COLO829 (cell line): Measurements from ENCODE around the gene POLR2I.
"Not testable (repeated sequence)": the region's sequence is repeated elsewhere in the genome, so short reads cannot be mapped to it uniquely, and the experiment has no call there.

ENCODE experiments used
- DNase-seq: peaks from one replicate; pipeline ENCODE4 v3.0.0; 2012; ENCODE audit warnings: low spot score

POLR2I gene

DNA sequence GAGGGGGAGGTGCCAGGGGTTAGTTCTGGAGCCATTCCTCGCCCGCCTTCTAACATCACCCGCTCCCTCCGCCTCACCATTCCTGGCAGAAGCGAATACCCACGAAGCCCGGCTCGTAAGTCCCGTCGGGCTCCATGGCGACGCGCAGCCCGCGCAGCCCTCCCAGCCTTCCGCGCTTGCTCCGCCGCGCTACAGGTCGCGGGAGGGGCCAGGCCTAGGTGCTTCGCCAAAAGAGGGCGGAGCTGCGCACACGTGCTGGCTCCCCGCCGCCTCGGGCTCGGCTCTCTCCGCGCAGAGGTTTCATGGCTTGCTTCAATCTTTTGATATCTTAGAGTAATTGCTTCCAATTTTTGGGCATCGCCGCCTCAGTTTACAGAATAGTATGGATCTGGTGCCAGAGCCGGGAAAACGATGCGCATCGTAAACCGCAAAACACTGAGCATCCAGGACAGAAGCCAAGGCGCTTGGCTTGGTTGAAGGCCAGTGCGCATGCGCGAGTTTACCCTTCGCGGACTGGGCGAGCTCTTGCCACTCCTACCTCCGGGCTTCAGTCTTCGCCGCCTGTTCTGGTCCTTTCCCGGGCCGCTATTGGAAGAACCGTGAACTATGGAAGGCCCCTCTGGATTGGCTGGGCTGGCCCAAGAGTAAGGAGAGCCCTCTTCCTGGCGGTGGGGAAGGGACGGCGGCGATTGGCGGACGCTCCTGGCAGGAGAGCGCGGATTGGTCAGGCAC is at the start of gene POLR2I:
TSS of gene POLR2I (minus strand) at position 155 of the 732 bp plus-strand sequence. CDS start at position 136, 19 bp downstream.
- peak; percentile 97 for DNase-seq

DNA sequence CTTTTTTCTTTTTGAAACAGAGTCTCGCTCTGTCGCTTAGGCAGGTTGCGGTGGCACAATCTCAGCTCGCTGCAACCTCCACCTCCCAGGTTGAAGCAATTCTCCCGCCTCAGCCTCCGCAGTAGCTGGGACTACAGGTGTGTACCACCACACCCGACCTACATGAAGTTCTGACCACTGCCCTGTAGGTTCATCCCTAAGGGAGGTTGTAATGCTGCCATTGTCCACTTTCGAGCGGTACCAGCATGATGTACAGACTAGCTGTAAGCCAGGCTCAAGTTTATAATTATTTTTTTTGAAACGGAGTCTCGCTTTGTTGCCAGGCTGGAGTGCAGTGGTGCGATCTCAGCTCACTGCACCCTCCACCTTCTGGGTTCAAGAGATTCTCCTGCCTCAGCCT is 49.1 kb upstream of the POLR2I start:
- DNase-seq: no peak

DNA sequence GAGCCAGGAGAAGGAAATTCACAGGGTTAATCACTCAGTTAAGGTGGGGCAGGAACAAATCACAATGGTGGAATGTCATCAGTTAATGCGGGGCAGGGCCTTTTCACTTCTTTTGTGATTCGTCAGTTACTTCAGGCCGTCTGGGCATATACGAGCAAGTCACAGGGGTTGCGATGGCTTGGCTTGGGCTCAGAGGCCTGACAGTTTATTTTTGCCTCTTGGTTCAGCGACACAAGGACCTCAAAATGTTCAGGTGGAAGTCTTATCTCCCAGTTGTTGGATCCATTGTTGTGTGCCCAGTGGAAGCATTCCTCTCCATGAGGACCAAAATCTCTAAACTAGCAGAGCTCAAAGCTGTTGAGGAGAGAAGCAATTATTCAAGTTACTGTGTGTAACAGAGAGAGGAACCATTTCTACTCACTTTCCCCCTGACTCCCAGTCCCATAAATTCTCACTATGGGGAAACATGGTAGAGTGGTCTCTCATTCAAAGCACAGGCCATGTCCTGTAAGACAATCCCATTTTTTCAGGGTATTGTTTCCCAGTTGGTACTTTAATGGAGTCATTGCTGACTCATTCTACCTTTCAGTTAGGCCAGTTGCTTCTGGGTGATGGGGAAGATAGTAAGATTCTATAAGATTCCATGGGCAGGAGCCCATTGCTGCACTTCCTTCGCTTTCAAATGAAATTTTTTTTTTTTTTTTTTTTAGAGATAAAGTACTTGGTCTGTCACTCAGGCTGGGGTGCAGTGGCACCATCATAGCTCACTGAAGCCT is 46.3 kb upstream of the POLR2I start:
- no peak for DNase-seq

DNA sequence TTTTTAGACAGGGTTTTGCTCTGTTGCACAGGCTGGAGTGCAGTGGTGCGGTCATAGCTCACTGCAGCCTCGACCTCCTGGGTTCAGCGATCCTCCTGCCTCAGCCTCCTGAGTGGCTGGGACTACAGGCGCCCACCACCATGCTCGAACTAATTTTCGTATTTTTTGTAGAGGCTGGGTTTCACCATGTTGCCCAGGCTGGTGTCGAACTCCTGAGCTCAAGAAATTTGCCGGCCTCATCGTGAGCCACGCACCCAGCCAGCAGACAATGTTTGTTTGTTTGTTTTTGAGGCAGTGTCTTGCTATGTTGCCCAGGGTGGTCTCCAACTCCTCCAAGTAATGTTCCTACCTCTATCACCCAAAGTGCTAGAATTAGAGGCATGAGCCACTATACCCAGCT is 38.5 kb upstream of the POLR2I start:
- no peak for DNase-seq

DNA sequence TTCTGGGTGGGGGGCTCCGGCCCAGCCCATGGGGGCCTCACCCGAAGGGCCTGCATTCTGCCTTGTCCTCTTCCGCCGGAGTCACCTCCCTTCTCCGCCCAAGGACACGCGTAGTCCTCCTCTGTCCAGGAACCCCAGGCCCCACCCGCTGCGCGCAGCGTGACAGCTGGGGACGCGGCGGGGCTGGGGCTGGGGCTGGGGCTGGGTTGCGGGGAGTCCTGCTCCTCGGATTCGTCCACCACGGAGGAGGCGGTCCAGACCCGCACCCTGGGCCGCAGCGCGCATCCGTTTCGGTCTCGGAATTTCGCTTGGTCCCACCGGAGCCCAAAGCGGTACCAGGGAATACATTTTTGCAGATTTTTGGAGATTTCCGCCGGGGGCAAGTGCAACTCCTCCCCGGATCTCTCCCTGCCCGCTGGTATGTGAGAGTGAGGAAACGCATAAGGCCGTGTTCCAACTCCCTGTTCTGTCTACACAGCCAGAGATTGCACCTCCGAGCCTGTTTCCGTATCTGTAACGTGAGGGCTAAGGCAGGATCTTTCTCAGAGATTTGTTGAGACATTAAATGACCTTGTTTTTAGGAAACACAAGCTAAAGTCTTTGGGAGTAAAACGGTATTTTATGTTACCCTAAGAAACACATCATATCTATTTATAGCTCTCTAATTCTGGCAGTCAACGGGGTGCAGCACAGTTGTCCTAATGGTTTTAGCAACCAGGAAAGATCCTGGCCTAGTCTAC is 37.8 kb upstream of the POLR2I start, which contains the start of gene COX7A1:
TSS of gene COX7A1 (minus strand) at position 96 of the 740 bp plus-strand sequence. CDS start at position 56, 40 bp downstream.
- DNase-seq: no peak

DNA sequence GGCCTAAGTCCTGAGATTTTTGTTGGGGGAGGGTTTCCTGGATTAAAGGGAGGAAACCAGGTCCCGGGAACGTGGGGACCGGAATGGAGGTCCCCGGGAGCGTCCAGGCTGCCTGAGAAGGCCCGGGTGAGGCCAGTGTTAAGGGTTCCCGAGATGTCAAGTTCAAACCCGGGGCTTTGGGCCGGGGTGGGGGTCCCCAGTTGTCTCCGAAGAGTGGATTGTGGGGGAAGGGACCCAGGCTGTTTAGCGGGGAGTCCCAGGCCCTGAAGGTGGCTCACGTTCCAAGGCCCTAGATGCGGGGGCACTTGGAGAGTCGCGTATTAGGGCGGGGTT is 37.3 kb upstream of the POLR2I start:
- DNase-seq: no peak

DNA sequence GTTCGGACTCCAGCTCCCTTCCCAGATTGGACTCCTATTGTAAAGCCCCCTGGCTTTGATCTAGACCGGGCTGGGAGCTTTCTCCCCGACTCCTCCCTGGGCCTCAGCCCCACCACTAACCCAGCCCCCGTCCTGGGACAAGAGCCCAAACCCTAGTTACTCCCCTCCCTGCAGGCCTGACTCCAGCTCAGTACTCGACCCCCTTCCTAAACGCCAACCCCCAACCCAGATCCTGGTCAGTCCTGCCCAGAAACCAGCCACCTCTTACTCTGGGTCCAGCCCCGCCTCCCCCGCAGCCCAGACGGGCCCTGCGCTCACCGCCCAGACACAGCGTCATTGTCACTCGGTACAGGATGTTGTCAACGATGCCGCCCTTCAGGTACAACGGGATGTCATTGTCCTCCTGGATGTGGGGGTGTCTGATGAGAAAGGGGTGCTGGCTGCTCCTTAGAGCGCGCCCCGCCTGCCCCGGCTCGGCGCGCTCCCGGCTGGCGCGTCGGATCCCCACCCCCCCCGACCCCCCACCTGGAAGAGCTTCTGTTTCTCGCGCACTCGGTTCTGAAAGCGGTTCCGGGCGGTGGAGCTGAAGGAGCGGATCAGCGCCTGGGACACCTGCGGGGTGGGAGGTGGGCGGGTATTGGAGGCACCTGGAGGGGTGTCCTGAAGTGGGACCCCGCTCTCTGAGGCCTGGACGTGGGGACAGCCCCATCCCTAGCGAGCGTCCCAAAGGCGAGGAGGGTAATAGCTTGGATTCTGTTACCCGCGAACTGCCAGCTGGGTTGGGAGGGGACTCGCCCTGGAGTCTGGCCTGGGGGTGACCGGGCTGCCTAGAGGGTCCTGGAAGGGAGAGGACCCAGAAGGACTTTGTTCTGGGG is 36.7 kb upstream of the POLR2I start:
- DNase-seq: no peak

DNA sequence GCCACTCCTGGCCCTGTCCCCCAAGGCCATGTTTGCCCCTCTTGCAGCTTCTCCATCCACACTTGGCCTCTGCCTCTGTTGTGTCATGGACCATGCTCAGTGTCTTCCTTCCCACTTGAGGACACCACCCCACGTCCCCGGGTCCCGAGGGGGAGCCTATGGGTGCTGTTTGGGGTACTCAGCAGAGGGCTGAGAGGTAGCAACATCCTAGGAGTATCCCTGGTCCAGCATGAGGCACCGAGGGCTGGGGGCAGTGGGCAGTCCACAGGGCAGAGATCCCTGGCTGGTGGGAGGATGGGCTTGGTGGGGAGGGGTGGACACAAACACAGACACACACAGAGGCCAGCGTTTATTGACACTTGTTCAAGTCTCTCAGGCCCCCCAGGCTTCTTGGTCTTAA is 35.9 kb upstream of the POLR2I start:
- no peak for DNase-seq

DNA sequence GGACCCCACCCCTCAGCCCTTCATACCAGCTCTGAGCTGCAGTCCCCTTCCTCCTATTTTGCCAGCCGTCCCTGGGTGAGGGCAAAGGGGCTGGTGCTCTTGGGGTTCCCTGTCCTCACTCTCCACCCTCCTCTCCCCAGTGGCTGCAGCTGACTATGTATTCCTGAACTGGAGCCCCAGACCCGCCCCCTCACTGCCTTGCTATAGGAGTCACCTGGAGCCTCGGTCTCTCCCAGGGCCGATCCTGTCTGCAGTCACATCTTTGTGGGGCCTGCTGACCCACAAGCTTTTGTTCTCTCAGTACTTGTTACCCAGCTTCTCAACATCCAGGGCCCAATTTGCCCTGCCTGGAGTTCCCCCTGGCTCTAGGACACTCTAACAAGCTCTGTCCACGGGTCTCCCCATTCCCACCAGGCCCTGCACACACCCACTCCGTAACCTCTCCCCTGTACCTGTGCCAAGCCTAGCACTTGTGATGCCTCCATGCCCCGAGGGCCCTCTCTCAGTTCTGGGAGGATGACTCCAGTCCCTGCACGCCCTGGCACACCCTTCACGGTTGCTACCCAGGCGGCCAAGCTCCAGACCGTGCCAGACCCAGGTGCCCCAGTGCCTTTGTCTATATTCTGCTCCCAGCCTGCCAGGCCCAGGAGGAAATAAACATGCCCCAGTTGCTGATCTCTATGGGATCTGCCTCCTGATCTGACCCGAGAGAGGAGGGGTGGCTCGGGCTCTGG is 35.2 kb upstream of the POLR2I start:
- no peak for DNase-seq

DNA sequence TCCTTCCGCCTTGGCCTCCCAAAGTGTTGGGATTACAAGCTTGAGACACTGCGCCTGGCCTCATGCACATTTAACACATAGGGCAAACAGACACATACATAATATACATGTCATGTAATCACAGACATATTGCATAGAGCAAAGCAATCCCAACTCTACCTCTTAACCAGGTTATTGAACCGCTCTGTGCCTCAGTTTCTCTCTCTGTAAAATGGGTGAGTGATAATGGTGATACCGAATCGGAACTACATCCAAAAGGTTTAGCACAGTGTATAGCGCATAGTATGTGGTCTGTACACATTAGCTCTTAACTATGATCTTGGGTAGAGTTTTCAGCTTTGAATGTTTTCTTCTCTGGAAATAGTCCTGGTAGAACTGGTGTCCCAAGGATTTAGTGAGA is 29.9 kb upstream of the POLR2I start:
- DNase-seq: no peak

DNA sequence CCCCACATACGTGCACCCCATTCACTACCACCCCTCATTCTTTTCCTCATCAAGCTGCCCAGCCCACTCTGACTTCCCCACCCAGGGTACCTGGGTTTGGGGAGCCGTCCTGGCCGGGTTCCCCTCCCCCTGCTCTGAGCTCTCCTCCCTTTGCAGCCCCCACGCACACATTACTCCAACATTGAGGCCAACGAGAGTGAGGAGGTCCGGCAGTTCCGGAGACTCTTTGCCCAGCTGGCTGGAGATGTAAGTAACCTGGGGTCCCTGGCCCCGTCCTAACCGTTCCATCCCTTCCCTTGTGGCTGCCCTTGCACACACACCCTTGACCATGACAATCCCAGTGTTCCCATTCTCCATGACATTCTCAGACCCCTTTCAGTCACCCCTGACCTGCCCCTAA is 27.8 kb upstream of the POLR2I start:
- DNase-seq: no peak

DNA sequence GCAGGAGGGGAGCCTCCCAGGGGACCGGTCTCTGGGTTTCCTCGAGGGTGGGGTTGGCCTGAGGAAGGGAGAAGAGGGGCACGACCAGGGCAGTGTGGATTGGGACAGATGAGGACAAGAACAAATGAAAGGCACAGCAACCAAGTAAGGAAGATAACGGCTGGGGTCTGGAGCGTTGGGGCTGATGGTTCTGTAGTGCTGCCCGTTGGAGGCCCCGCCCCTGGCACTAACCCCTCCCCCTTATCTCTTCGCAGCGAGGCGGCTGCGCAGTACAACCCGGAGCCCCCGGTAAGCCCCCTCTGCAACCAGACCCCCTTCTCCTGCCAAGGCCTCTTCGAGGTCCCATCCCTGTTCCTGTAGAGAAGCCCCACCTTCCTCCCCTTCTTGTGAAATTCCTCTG is 27.4 kb upstream of the POLR2I start:
- no peak for DNase-seq

DNA sequence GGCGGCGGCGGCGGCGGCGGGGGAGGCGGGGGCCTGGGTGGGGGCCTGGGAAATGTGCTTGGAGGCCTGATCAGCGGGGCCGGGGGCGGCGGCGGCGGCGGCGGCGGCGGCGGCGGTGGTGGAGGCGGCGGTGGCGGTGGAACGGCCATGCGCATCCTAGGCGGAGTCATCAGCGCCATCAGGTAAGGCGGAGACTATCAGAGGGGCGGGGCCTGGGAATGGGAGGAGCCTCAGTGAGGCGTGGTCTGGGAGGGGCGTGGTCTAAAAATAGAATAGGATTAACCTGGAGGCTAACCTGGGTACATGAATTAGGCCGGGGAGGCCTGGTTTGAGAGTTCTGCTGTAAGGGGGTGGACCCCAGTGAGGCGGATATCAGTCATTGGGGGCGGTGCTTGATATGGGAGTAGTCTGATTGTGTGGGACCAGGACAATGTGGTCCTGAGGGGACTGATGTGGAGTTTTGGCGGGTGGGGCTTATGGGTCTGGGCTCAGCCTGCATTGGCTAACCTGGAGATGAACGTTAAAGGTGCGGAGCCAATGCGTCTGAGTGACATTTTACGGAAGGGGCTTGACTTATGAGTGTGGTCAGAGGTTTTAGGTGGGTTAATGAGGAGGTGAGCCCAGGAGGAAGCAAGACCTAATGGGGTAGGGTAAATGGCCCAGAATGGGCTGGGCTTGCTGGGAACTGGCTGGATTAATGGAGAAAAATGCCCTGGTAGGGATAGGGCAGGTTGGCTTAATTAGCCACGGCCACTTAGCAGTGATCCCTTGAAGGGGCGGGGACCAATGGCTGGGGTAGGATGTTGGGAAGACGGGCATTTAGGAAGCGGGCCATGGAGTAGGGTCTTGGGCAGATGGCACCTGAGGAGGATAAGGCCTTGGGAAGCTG is 26.6 kb upstream of the POLR2I start:
- peak; percentile 93 for DNase-seq

DNA sequence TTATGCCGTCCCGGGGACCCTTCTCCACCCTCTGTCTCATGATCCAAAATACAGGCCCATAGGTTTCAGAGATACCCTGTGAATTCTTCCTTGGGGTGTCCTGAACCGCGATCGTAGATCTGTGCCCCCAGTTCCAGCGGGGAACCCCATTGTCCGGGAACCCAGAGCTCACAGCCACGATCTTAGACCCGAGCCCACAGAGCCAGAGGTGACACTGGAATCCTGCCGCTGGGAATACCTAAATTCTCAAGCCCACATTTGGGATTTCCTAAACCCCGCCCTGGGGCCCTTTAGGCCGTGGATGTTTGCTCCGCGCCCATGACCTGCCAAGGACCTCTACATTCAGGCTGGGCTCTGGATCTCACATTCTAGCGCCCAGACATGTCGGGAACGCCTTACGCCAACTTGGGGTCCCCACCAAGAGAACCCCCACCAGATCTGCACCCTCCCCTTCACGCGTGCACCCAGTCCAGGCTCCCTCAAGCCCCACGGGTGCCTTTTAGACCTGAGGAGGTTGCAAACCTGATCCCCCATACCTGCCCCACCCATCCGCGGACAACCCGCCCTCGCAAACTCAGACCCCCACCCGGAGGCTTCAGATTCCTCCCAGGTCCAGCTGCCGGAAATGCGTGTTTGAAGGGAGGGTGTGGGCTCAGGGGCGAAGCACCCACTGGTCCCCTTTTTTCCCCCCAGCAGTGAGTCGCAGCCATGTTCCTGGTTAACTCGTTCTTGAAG is 25.8 kb upstream of the POLR2I start:
- peak; percentile 24 for DNase-seq

DNA sequence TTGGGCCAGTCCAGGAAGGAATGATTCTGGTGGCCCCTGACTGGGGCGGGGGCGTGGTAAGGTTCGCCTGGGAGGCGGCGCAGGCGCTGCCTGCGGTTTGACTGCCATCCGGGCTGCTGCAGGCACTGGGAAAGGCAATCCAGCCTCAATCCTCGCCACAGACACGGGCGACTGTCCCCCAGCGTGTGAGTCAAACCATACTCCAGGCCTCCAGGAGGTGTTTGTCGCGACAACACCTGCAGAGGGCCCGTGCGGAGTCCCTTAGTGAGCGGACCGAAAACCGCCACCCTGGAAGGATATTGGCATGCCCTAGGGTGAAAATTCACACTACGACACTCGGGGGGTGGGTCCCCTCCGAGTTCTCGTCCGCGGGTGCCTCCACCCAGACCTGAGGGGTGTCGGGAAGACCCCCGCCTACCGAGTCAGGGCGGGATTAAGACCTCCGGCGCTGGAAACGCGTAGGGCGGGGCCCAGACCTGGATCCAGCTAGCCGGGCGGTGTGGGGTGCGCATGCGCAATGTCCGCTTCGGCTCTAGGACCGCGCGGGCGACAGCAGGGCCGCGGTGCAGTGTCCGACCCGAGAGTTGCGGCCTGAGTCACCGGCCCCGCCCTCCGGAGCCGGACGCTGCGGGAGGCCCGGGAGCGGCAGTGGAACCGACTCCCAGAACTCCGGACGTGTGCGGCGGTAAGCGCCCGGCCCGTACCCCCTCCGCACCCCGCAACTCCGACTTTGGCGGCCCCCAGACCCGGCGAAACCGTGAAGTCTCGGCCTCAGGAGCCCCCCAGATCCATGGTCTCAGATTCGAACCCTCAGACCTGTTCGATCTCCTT is 25.0 kb upstream of the POLR2I start, which contains the start of gene CAPNS1:
TSS of gene CAPNS1 (plus strand) at position 594 of the 831 bp plus-strand sequence. CDS start 946 bp downstream, outside the sequence.
- peak; percentile 92 for DNase-seq

DNA sequence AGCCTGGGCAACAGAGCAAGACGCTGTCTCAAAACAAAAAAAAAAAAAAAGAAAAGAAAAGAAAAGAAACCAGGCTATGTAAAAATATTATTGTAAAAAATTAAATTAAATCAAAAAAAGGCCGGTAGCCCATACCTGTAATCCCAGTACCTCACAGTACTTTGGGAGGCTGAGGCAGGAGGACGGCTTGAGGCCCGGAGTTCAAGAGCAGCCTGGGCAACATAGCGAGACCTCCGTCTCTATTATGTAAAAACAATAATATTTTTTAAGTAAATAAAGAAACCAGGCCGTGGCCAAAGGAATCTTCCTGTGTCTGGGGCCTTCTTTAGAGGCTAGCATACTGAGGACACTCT is 24.4 kb upstream of the POLR2I start:
- no peak for DNase-seq

DNA sequence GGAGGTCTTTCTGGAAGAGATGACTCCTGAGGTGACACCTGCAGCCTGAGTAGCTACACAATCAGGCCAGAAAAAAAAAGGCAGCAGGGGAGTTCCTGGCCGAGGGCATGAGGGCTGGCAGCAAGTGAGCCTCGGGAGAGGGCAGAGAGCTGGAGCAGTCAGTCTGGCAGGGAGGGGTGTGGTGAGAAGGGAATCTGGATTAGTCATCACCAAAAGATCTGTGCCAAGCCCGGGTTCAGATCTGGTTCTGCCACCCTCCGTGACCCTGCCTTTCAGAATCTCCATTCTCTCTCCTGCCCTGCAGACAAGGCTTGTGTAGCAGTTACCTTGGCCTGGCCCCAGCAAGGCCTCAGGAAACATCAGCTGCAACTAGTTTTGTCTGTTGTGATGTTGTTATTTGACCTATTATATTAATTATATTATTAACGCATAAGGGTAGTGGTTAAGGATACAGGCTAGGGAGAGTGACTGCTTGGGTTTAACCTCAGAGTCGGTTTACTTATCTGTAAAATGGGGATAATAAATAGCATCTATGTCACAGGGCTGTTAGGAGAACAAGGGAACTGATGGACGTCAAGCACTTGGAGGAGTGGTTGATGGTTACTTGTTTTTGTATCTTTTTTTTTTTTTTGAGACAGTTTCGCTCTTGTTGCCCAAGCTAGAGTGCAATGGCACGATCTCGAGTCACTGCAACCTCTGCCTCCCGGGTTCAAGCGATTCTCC is 22.4 kb upstream of the POLR2I start:
- DNase-seq: peak; percentile 67

DNA sequence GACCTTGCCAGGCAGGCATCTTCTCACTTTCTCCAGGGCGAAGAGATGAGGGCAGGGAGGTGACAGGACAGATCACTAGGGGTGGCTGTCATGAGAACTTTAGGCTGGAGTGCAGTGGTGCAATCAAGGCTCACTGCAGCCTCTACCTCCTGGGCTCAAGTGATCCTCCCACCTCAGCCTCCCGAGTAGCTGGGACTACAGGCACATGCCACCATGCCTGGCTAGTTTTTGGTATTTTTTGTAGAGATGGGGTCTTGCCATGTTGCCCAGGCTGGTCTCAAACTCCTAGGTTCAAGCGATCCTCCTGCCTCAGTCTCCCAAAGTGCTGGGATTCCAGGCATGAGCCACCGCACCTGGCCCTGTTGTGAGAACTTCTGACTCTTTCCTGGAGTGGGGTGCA is 20.2 kb upstream of the POLR2I start:
- DNase-seq: not testable (repeated sequence)
